ENCODE measurements around the gene TBC1D5.
"Not testable (repeated sequence)": the region's sequence is repeated elsewhere in the genome, so short reads cannot be mapped to it uniquely, and the experiment has no call there.

Gene TBC1D5

GRCh38 chr3:17779304-17780250, 37.1 kb upstream of the TBC1D5 start:
- not testable (repeated sequence) for H3K23ac ChIP-seq (ENCODE audit: low read length in 2 of 2); H4K8ac ChIP-seq (ENCODE audit: low read length); H3K14ac ChIP-seq (ENCODE audit: low read length in 2 of 2); H2AFZ ChIP-seq (ENCODE audit: low read depth, low read length); H3K4me1 ChIP-seq (ENCODE audit: control insufficient read depth, insufficient read depth, low read depth, low read length); H3K4me3 ChIP-seq (ENCODE audit: insufficient read depth in 1 of 2, low read depth in 1 of 2, low read length in 2 of 2); H3K18ac ChIP-seq (ENCODE audit: low read depth in 1 of 2, low read length in 2 of 2); H3K9ac ChIP-seq (ENCODE audit: low read length); H3K36me3 ChIP-seq (ENCODE audit: control insufficient read depth in 1 of 2, insufficient read depth in 2 of 2, low read depth in 1 of 2, low read length in 2 of 2); H3K4ac ChIP-seq (ENCODE audit: low read depth in 1 of 2, low read length in 2 of 2); H2AK5ac ChIP-seq (ENCODE audit: low read length, severe bottlenecking); H2BK15ac ChIP-seq (ENCODE audit: low read depth, poor library complexity, severe bottlenecking); H4K91ac ChIP-seq (ENCODE audit: low read length); H2BK12ac ChIP-seq (ENCODE audit: low read length in 2 of 2); DNase-seq; H3K79me1 ChIP-seq (replicated peaks; ENCODE audit: low read length, poor library complexity, severe bottlenecking); H2BK120ac ChIP-seq (ENCODE audit: low read depth, low read length); H3K9me3 ChIP-seq (ENCODE audit: control insufficient read depth, low read length); H3K27ac ChIP-seq (ENCODE audit: low read length, poor library complexity, severe bottlenecking); H3K4me2 ChIP-seq (ENCODE audit: low read length, poor library complexity, severe bottlenecking); H2BK5ac ChIP-seq (ENCODE audit: low read depth, low read length, poor library complexity, severe bottlenecking); H3K27me3 ChIP-seq (ENCODE audit: control insufficient read depth in 1 of 2, insufficient read depth in 1 of 2, low read length in 2 of 2)
- WGBS, result 90% methylated on average over 7 of the region's 7 CpGs

- not testable (repeated sequence) for H3K4me1 ChIP-seq (ENCODE audit: control insufficient read depth, insufficient read depth, low read depth, low read length); H3K27me3 ChIP-seq (ENCODE audit: control insufficient read depth in 1 of 2, insufficient read depth in 1 of 2, low read length in 2 of 2); H3K36me3 ChIP-seq (ENCODE audit: control insufficient read depth in 1 of 2, insufficient read depth in 2 of 2, low read depth in 1 of 2, low read length in 2 of 2); H3K27ac ChIP-seq (ENCODE audit: low read length, poor library complexity, severe bottlenecking); H2BK12ac ChIP-seq (ENCODE audit: low read length in 2 of 2); H3K18ac ChIP-seq (ENCODE audit: low read depth in 1 of 2, low read length in 2 of 2); H2BK5ac ChIP-seq (ENCODE audit: low read depth, low read length, poor library complexity, severe bottlenecking); DNase-seq; H2AFZ ChIP-seq (ENCODE audit: low read depth, low read length); H3K23ac ChIP-seq (ENCODE audit: low read length in 2 of 2); H2BK120ac ChIP-seq (ENCODE audit: low read depth, low read length); H3K4me2 ChIP-seq (ENCODE audit: low read length, poor library complexity, severe bottlenecking); H4K91ac ChIP-seq (ENCODE audit: low read length); H3K9ac ChIP-seq (ENCODE audit: low read length); H2AK5ac ChIP-seq (ENCODE audit: low read length, severe bottlenecking); H3K79me1 ChIP-seq (replicated peaks; ENCODE audit: low read length, poor library complexity, severe bottlenecking); H3K4me3 ChIP-seq (ENCODE audit: insufficient read depth in 1 of 2, low read depth in 1 of 2, low read length in 2 of 2); H4K8ac ChIP-seq (ENCODE audit: low read length); H3K4ac ChIP-seq (ENCODE audit: low read depth in 1 of 2, low read length in 2 of 2); H3K9me3 ChIP-seq (ENCODE audit: control insufficient read depth, low read length); H3K14ac ChIP-seq (ENCODE audit: low read length in 2 of 2); H2BK15ac ChIP-seq (ENCODE audit: low read depth, poor library complexity, severe bottlenecking)
- WGBS, result 97% methylated on average over 6 of the region's 6 CpGs
These were observed 34.9 kb upstream of the TBC1D5 start for GRCh38 chr3:17777326-17777725.

- WGBS, result 84% methylated on average over 7 of the region's 8 CpGs
These were observed 32.6 kb upstream of the TBC1D5 start for GRCh38 chr3:17775073-17775472.

GRCh38 chr3:17774180-17774910, 31.9 kb upstream of the TBC1D5 start:
- H4K8ac ChIP-seq (ENCODE audit: low read length); H3K9ac ChIP-seq (ENCODE audit: low read length); H2BK120ac ChIP-seq (ENCODE audit: low read depth, low read length); H2BK15ac ChIP-seq (ENCODE audit: low read depth, poor library complexity, severe bottlenecking); H4K91ac ChIP-seq (ENCODE audit: low read length); H3K23ac ChIP-seq (ENCODE audit: low read length in 2 of 2); DNase-seq; H3K27me3 ChIP-seq (ENCODE audit: control insufficient read depth in 1 of 2, insufficient read depth in 1 of 2, low read length in 2 of 2); H3K9me3 ChIP-seq (ENCODE audit: control insufficient read depth, low read length); H3K27ac ChIP-seq (ENCODE audit: low read length, poor library complexity, severe bottlenecking); H3K36me3 ChIP-seq (ENCODE audit: control insufficient read depth in 1 of 2, insufficient read depth in 2 of 2, low read depth in 1 of 2, low read length in 2 of 2); H3K4me3 ChIP-seq (ENCODE audit: insufficient read depth in 1 of 2, low read depth in 1 of 2, low read length in 2 of 2); H3K4ac ChIP-seq (ENCODE audit: low read depth in 1 of 2, low read length in 2 of 2); H3K18ac ChIP-seq (ENCODE audit: low read depth in 1 of 2, low read length in 2 of 2); H2AK5ac ChIP-seq (ENCODE audit: low read length, severe bottlenecking); H3K4me1 ChIP-seq (ENCODE audit: control insufficient read depth, insufficient read depth, low read depth, low read length); H3K4me2 ChIP-seq (ENCODE audit: low read length, poor library complexity, severe bottlenecking); H2AFZ ChIP-seq (ENCODE audit: low read depth, low read length); H3K79me1 ChIP-seq (replicated peaks; ENCODE audit: low read length, poor library complexity, severe bottlenecking); H2BK12ac ChIP-seq (ENCODE audit: low read length in 2 of 2); H3K14ac ChIP-seq (ENCODE audit: low read length in 2 of 2); H2BK5ac ChIP-seq (ENCODE audit: low read depth, low read length, poor library complexity, severe bottlenecking): not testable (repeated sequence)
- WGBS, result 92% methylated on average over 10 of the region's 10 CpGs

More at GRCh38 chr3:17775073-17775472, 32.6 kb upstream of the TBC1D5 start:
- Histone ChIP-seq H3K27ac (ENCODE audit: low read length, poor library complexity, severe bottlenecking) (no peak overlapping the region), H4K8ac (ENCODE audit: low read length) (no peak overlapping the region), H3K9me3 (ENCODE audit: control insufficient read depth, low read length) (no peaks in the 10 kb centered on the region), H3K23ac (ENCODE audit: low read length in 2 of 2) (no peak overlapping the region), H4K91ac (ENCODE audit: low read length) (no peak overlapping the region), H3K4me2 (ENCODE audit: low read length, poor library complexity, severe bottlenecking) (no peak overlapping the region), H2AK5ac (ENCODE audit: low read length, severe bottlenecking) (no peak overlapping the region), H3K4me1 (ENCODE audit: control insufficient read depth, insufficient read depth, low read depth, low read length) (no peaks in the 10 kb centered on the region), H2BK120ac (ENCODE audit: low read depth, low read length) (no peak overlapping the region), H3K9ac (ENCODE audit: low read length) (no peak overlapping the region), H3K79me1 (replicated peaks; ENCODE audit: low read length, poor library complexity, severe bottlenecking) (no peaks in the 10 kb centered on the region), H3K14ac (ENCODE audit: low read length in 2 of 2) (no peak overlapping the region), H3K4ac (ENCODE audit: low read depth in 1 of 2, low read length in 2 of 2) (no peak overlapping the region), H2BK15ac (ENCODE audit: low read depth, poor library complexity, severe bottlenecking) (no peak overlapping the region), H3K27me3 (ENCODE audit: control insufficient read depth in 1 of 2, insufficient read depth in 1 of 2, low read length in 2 of 2) (no peaks in the 10 kb centered on the region), H3K4me3 (ENCODE audit: insufficient read depth in 1 of 2, low read depth in 1 of 2, low read length in 2 of 2) (no peak overlapping the region), H3K18ac (ENCODE audit: low read depth in 1 of 2, low read length in 2 of 2) (no peak overlapping the region), H2BK12ac (ENCODE audit: low read length in 2 of 2) (no peak overlapping the region), H2BK5ac (ENCODE audit: low read depth, low read length, poor library complexity, severe bottlenecking) (no peak overlapping the region), H3K36me3 (ENCODE audit: control insufficient read depth in 1 of 2, insufficient read depth in 2 of 2, low read depth in 1 of 2, low read length in 2 of 2) (no peaks in the 10 kb centered on the region), H2AFZ (ENCODE audit: low read depth, low read length) (no peak overlapping the region)
- DNase-seq, result no peak

Measured in mesenchymal stem cell (in vitro differentiated cells and primary cell).